Gastroesophageal sphincter (tissue), 3 donors: ENCODE measurements around the gene P4HTM.

Experiments used
- EP300 ChIP-seq: sonication (generic); formaldehyde crosslinking; IDR thresholded peaks from one replicate; pipeline ENCODE4 v1.6.1; 2017; ENCODE audit warnings: antibody characterized with exemption, mild to moderate bottlenecking
- TF ChIP-seq, protein P1 (sequence below), 4 experiments: fragments of 200-600 bp in 2 of 4; fragments of 450-650 bp in 2 of 4; sonication (generic) in 1 of 4; IDR thresholded peaks; one replicate each; pipeline ENCODE4 v1.5.1; 2017 to 2019; ENCODE audit warnings: antibody characterized with exemption in 4 of 4, mild to moderate bottlenecking in 2 of 4, moderate library complexity in 2 of 4

DNA sequence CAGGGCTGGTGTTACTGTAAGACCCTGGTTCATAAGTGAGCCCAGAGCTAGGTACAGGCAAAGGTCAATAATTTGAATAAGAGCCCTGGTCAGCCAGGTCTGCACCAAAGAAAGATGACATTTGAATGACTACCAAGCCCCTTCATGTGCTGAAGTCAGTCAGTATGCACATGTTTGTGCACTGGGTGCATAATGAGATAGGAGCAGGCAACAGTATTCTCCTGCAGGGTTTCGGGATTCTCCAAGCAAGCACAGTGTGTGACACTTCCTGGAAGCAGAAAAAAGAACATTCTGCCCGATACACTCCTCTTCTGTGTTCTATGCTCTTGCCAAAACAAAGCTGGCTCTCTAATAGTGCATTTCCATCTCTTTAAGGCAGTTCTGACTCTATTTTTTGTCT is 44.6 kb downstream of the P4HTM start:
- TF ChIP-seq, protein P1, sequence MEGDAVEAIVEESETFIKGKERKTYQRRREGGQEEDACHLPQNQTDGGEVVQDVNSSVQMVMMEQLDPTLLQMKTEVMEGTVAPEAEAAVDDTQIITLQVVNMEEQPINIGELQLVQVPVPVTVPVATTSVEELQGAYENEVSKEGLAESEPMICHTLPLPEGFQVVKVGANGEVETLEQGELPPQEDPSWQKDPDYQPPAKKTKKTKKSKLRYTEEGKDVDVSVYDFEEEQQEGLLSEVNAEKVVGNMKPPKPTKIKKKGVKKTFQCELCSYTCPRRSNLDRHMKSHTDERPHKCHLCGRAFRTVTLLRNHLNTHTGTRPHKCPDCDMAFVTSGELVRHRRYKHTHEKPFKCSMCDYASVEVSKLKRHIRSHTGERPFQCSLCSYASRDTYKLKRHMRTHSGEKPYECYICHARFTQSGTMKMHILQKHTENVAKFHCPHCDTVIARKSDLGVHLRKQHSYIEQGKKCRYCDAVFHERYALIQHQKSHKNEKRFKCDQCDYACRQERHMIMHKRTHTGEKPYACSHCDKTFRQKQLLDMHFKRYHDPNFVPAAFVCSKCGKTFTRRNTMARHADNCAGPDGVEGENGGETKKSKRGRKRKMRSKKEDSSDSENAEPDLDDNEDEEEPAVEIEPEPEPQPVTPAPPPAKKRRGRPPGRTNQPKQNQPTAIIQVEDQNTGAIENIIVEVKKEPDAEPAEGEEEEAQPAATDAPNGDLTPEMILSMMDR (IDR thresholded peaks at IDR 0.05), result no peak
- no peak for TF ChIP-seq EP300
